Measurements from ENCODE around the gene GPR84. TPM values are rescaled to one million over a fixed set of nuclear protein-coding genes. Genes with fewer than 3 reads are reported as not detected.

The GPR84 gene
- total and polyA plus RNA-seq, 2 of the 13 experiments (the other 11 are each of a cell fraction or from before 2014, with no cell fraction given), result not detected

GRCh38 chr12:54358945-54359761 is 5.1 kb downstream of the GPR84 start (continued):
- TF ChIP-seq CTCF (CRISPR knock-in tag; IDR thresholded peaks at IDR 0.05), result no peak
- TF ChIP-seq TBX2 (CRISPR knock-in tag; IDR thresholded peaks at IDR 0.05; ENCODE audit: borderline replicate concordance), result no peak
- TF ChIP-seq ZNF383 (CRISPR knock-in tag; IDR thresholded peaks at IDR 0.05; ENCODE audit: borderline replicate concordance), result no peak
- no peak for TF ChIP-seq ZSCAN5A (CRISPR knock-in tag; IDR thresholded peaks at IDR 0.05; ENCODE audit: borderline replicate concordance)
- TF ChIP-seq FOSL1 (CRISPR knock-in tag; IDR thresholded peaks at IDR 0.05; ENCODE audit: borderline replicate concordance), result 0 out of 2 replicates have a peak, but pooled peaks have one; percentile 13
- peak; percentile 95 for TF ChIP-seq HMG20B (CRISPR knock-in tag; conservative IDR thresholded peaks at IDR 0.05)
- TF ChIP-seq ZBTB43 (CRISPR knock-in tag; conservative IDR thresholded peaks at IDR 0.05), result no peak
- TF ChIP-seq NBN (conservative IDR thresholded peaks at IDR 0.05), result no peak
- no peak for TF ChIP-seq ZNF564 (CRISPR knock-in tag; IDR thresholded peaks at IDR 0.05)
- TF ChIP-seq GTF2F1 (IDR thresholded peaks at IDR 0.05; ENCODE audit: low read length), result no peak
- TF ChIP-seq ZNF17 (CRISPR knock-in tag; IDR thresholded peaks at IDR 0.05), result no peak
- no peak for TF ChIP-seq NFIC (IDR thresholded peaks at IDR 0.05; ENCODE audit: low read length)
- TF ChIP-seq MIER2 (CRISPR knock-in tag; IDR thresholded peaks at IDR 0.05), result no peak
- no peak for TF ChIP-seq ZNF350 (CRISPR knock-in tag; IDR thresholded peaks at IDR 0.05; ENCODE audit: borderline replicate concordance, low read depth)
- TF ChIP-seq PAWR (CRISPR knock-in tag; IDR thresholded peaks at IDR 0.05; ENCODE audit: borderline replicate concordance), result no peak
- TF ChIP-seq ZNF83 (CRISPR knock-in tag; IDR thresholded peaks at IDR 0.05; ENCODE audit: borderline replicate concordance), result no peak
- TF ChIP-seq CCDC6 (CRISPR knock-in tag; IDR thresholded peaks at IDR 0.05), result no peak
- no peak for TF ChIP-seq HNRNPL (IDR thresholded peaks at IDR 0.05; ENCODE audit: low read depth, low read length)
- TF ChIP-seq RXRB (CRISPR knock-in tag; IDR thresholded peaks at IDR 0.05; ENCODE audit: borderline replicate concordance), result no peak
- peak; percentile 98 for TF ChIP-seq RFXAP (CRISPR knock-in tag; IDR thresholded peaks at IDR 0.05; ENCODE audit: borderline replicate concordance)
- no peak for TF ChIP-seq ZNF562 (CRISPR knock-in tag; IDR thresholded peaks at IDR 0.05; ENCODE audit: borderline replicate concordance)
- no peak for TF ChIP-seq ZNF260 (CRISPR knock-in tag; IDR thresholded peaks at IDR 0.05; ENCODE audit: borderline replicate concordance, low read depth)
- TF ChIP-seq ZBTB7B (CRISPR knock-in tag; IDR thresholded peaks at IDR 0.05), result 0 out of 2 replicates have a peak, but pooled peaks have one; percentile 15
- TF ChIP-seq ZKSCAN8 (CRISPR knock-in tag; IDR thresholded peaks at IDR 0.05; ENCODE audit: borderline replicate concordance), result no peak
- no peak for TF ChIP-seq TCF7L2 (IDR thresholded peaks at IDR 0.05; ENCODE audit: low read depth, low read length)
- TF ChIP-seq ARNTL (CRISPR knock-in tag; IDR thresholded peaks at IDR 0.05), result 0 out of 2 replicates have a peak, but pooled peaks have one; percentile 51
- TF ChIP-seq PAF1 (CRISPR knock-in tag; IDR thresholded peaks at IDR 0.05), result no peak
- TF ChIP-seq THYN1 (CRISPR knock-in tag; IDR thresholded peaks at IDR 0.05; ENCODE audit: borderline replicate concordance, low read depth), result no peak
